Pons (tissue), 1 donor: ENCODE measurements around the gene DHODH.
"Not testable (repeated sequence)": the region's sequence is repeated elsewhere in the genome, so short reads cannot be mapped to it uniquely, and the experiment has no call there.

Experiments used
- DNase-seq: peaks from one replicate; pipeline ENCODE4 v3.0.0-alpha.2; 2016; ENCODE audit warnings: low spot score

The DHODH gene

DNA sequence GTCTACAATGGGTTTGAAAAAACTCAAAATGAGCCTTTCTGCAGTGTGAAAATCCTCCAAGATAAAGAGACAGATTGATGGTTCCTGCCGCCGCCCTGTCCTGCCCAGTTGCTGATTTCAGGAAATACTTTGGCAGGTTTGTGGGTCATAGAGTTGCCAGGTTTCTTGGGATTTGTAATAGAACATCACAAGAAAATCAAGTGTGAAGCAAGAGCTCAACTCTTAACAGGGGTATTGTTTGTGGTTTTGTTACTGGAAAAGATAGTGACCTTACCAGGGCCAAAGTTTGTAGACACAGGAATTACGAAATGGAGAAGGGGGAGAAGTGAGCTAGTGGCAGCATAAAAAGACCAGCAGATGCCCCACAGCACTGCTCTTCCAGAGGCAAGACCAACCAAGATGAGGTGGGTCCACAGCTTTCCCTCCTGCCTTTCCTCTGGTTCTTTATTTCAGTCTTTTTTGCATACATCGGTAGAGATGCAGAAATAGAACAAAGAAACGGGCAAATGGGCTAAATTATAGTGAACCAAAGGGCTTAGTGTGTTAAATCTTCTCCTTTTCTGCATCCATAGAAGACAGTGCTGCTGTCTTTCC, 45.8 kb downstream of the DHODH start, which contains the start of gene HP:
Gene HP, plus strand, starts transcription at position 252 of the 594 bp plus-strand sequence. Its CDS starts 148 bp downstream, at position 400.
- not testable (repeated sequence) for DNase-seq

GRCh38 chr16:72055911-72056310, 47.4 kb downstream of the DHODH start:
- no peak for DNase-seq

- not testable (repeated sequence) for DNase-seq
These were observed 48.8 kb downstream of the DHODH start for GRCh38 chr16:72057313-72057712.

DNA sequence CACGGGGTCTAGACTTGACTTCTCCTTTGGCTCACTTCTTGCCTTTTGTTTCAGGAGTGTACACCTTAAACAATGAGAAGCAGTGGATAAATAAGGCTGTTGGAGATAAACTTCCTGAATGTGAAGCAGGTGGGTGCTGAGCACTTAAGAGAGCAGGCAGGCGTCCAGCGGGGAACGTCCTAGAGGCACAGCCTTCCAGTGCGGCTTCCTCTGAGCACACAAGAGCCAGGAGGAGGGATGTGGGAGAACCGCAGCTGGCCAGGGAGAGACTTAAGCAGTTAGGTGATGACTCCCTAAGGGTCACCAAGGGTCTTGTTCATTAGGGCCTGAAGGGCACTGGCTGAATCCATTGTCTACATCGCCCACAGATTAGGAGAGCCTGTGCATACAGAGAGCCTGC, 50.5 kb downstream of the DHODH start:
- DNase-seq, result not testable (repeated sequence)

- no peak for DNase-seq
These were observed 51.9 kb downstream of the DHODH start for GRCh38 chr16:72060405-72060804.

DNA sequence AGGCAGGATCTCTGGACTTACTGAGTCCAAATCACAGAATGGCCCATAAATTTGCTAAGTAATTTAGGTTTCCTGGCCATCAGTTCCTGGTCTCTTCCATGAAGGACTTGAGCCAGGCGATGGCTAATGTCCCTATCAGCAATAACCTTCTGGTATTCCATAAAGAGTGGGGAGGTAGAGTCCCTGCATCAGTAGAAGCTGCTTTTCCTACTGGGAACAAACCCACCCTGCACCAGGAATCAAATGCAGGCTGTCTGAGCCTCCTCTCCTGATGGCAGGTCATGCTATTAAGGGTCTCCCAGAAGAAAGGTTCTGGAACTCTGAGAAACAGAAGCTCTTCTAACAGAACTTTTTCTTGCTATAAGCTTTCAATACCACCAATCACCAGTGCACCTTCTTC, 53.0 kb downstream of the DHODH start:
- DNase-seq, result no peak

DNA sequence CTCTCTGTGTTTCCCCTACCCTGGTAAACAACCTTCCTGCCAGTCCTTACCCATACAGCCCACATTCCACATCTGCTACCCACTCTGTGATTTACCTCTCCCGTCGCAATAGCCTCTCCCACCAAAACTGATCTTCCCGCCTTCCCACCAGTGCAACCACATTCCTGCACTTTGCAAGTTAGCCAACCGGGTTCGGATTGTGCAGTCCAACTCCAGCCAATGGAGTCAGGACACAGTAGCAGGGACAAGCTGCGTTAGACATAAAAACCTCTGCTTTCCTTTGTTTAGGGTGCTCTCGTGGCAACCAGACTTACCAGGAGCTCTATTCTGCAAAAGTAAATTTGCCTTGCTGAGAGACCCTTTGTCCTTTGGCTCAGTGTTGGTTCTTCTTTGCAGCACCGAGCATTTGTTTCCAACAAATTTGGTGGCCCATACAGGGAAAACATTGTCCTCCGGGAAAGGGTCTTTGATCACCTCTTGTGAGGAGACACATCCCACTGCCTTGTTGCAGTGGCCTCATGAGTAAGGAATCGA, 55.9 kb downstream of the DHODH start:
- DNase-seq, result no peak

DNA sequence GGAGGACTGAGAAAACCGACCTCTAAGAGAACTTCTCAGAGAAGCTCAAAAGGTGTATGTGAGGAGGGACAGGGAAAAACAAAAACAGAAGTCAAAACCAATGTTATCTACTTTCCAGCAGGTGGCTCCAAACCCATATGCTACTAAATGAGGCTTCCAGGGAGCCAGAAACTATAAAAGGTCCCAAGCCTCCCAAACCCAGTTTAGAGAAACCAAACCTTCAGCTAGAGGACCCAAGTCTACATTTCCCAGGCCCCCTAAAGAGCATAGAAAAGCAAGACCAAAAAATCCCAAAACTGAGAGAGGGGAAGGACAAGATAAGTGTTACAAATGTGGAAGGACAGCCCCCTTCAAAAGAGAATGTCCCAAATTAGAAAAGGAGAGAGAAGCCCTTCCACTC, 58.2 kb downstream of the DHODH start:
- DNase-seq, result peak; percentile 77

DNA sequence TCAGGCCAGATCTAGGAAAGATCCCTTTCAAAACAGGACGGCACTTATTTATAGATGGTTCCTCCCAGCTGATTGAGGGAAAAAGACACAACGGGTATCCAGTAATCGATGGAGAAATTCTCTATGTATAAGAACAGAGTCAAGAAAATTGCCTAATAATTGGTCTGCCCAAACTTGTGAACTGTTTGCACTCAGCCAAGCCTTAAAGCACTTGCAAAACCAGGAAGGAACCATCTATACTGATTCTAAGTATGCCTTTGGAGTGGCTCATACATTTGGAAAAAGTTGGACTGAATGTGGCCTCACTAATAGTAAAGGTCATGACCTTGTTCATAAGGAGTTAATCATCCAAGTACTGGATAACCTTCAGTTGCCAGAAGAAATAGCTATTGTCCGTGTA, 60.4 kb downstream of the DHODH start:
- DNase-seq, result no peak

DNA sequence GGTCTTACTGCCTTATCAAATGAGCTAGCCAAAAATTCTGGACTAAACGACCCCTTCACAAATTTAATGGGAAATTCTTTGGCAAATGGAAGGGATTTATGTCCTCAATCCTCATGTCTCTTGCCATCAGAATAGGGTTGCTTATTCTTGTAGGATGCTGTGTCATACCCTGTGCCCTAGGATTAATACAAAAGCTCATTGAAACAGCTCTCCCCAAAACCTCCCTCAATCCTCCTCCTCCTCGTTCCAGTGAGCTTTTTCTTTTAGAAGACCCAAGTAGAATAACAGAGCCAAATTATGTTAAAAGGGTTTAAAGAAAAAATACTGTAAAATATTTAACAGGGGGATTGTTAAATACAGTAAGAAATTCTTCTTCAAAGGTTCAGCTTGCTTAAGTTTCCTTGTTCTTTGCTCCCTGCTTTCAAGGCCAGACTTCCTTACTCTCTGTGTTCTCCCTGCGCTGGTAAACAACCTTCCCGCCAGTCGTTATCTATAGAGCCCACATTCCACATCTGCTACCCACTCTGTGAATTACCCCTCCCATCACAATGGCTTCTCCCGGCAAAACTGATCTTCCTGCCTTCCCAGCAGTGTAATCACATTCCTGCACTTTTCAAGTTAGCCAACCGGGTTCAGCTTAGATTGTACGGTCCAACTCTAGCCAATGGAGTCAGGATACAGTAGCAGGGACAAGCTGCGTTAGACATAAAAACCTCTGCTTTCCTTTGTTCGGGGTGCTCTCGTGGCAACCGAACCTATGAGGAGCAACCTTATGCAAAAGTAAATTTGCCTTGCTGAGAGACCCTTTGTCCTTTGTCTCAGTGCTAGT, 64.2 kb downstream of the DHODH start:
- peak; percentile 73 for DNase-seq

GRCh38 chr16:72073560-72074230, 65.2 kb downstream of the DHODH start:
- peak; percentile 75 for DNase-seq

GRCh38 chr16:72075067-72075466, 66.5 kb downstream of the DHODH start:
- not testable (repeated sequence) for DNase-seq
